ENCODE measurements around the gene HOXB1.

- TF ChIP-seq CTCF (IDR thresholded peaks at IDR 0.05; ENCODE audit: low read length) (no peak), EZH2 (IDR thresholded peaks at IDR 0.05; ENCODE audit: borderline replicate concordance, low read length) (no peak)
Measured at GRCh38 chr17:48492401-48493298, 38.2 kb downstream of the HOXB1 start.
